ENCODE results near the gene SULT1E1. TPM values are rescaled to one million over a fixed set of nuclear protein-coding genes. Genes with fewer than 3 reads are reported as not detected.
"Not testable (repeated sequence)": the region's sequence is repeated elsewhere in the genome, so short reads cannot be mapped to it uniquely, and the experiment has no call there.

Gene SULT1E1
- total and polyA plus RNA-seq, 7 donors: 0.05 TPM; not detected in 6

- TF ChIP-seq CTCF (IDR thresholded peaks at IDR 0.05): no peak
- no peaks in the 10 kb centered on the region for H3K4me1 ChIP-seq
- DNase-seq (no peak), ATAC-seq (no peak)
- no peak overlapping the region for H3K27ac ChIP-seq
- WGBS, 3 donors: 63 to 70% (median 63%) methylated on average over 6 of the region's 6 CpGs
- intact Hi-C loops (cut with DNase I): no loop called here
- H3K9me3 ChIP-seq: no peaks in the 10 kb centered on the region
- no peaks in the 10 kb centered on the region for H3K36me3 ChIP-seq (ENCODE audit: insufficient read depth in 1 of 2, low read depth in 1 of 2)
- no peak overlapping the region for H3K4me3 ChIP-seq
- H3K27me3 ChIP-seq (ENCODE audit: insufficient read depth in 3 of 3, low read length in 2 of 3): no peaks in the 10 kb centered on the region
These were observed 29.2 kb downstream of the SULT1E1 start for GRCh38 chr4:69830560-69831269.

- no peaks in the 10 kb centered on the region for H3K36me3 ChIP-seq (ENCODE audit: insufficient read depth in 1 of 2, low read depth in 1 of 2)
- no peaks in the 10 kb centered on the region for H3K4me1 ChIP-seq
- TF ChIP-seq CTCF (IDR thresholded peaks at IDR 0.05): no peak
- no peaks in the 10 kb centered on the region for H3K9me3 ChIP-seq
- DNase-seq: no peak
- ATAC-seq: no peak
- WGBS, 3 donors: 87 to 96% (median 91%) methylated on average over 2 of the region's 2 CpGs
- H3K27ac ChIP-seq: no peak overlapping the region
- intact Hi-C loops (cut with DNase I): no loop called here
- no peak overlapping the region for H3K4me3 ChIP-seq
- no peaks in the 10 kb centered on the region for H3K27me3 ChIP-seq (ENCODE audit: insufficient read depth in 3 of 3, low read length in 2 of 3)
These were observed 29.8 kb downstream of the SULT1E1 start for GRCh38 chr4:69830192-69830559.

- Histone ChIP-seq H3K27me3 (ENCODE audit: insufficient read depth in 3 of 3, low read length in 2 of 3) (no peaks in the 10 kb centered on the region), H3K4me3 (no peak overlapping the region), H3K36me3 (ENCODE audit: insufficient read depth in 1 of 2, low read depth in 1 of 2) (no peaks in the 10 kb centered on the region), H3K27ac (no peak overlapping the region), H3K9me3 (no peaks in the 10 kb centered on the region), H3K4me1 (no peaks in the 10 kb centered on the region)
- no peak for TF ChIP-seq CTCF (IDR thresholded peaks at IDR 0.05)
- WGBS, 3 donors: 81 to 83% (median 83%) methylated on average over 2 of the region's 2 CpGs
- no peak for ATAC-seq
- intact Hi-C loops (cut with DNase I): no loop called here
- no peak for DNase-seq
These were observed 30.3 kb downstream of the SULT1E1 start for GRCh38 chr4:69829678-69830077.

GRCh38 chr4:69828828-69829227, 31.1 kb downstream of the SULT1E1 start:
- 32 to 40% (median 34%) methylated on average over 3 of the region's 3 CpGs for WGBS, 3 donors
- H3K4me3 ChIP-seq: no peak overlapping the region
- H3K27ac ChIP-seq: no peak overlapping the region
- intact Hi-C loops (cut with DNase I): no loop called here
- no peaks in the 10 kb centered on the region for H3K27me3 ChIP-seq (ENCODE audit: insufficient read depth in 3 of 3, low read length in 2 of 3)
- H3K4me1 ChIP-seq: no peaks in the 10 kb centered on the region
- no peak for TF ChIP-seq CTCF (IDR thresholded peaks at IDR 0.05)
- no peaks in the 10 kb centered on the region for H3K36me3 ChIP-seq (ENCODE audit: insufficient read depth in 1 of 2, low read depth in 1 of 2)
- ATAC-seq (no peak), DNase-seq (no peak)
- no peaks in the 10 kb centered on the region for H3K9me3 ChIP-seq

- 72 to 87% (median 73%) methylated on average over 8 of the region's 8 CpGs for WGBS, 3 donors
These were observed 34.9 kb downstream of the SULT1E1 start for GRCh38 chr4:69825056-69825455.

More at GRCh38 chr4:69825056-69825455, 34.9 kb downstream of the SULT1E1 start:
- H3K9me3 ChIP-seq; intact Hi-C loops (cut with DNase I); H3K27ac ChIP-seq; ATAC-seq; DNase-seq; H3K27me3 ChIP-seq (ENCODE audit: insufficient read depth in 3 of 3, low read length in 2 of 3); H3K36me3 ChIP-seq (ENCODE audit: insufficient read depth in 1 of 2, low read depth in 1 of 2); H3K4me1 ChIP-seq; H3K4me3 ChIP-seq: not testable (repeated sequence)
